ENCODE measurements around the gene ARHGAP10.
"Not testable (repeated sequence)": the region's sequence is repeated elsewhere in the genome, so short reads cannot be mapped to it uniquely, and the experiment has no call there.

ARHGAP10 gene

DNA sequence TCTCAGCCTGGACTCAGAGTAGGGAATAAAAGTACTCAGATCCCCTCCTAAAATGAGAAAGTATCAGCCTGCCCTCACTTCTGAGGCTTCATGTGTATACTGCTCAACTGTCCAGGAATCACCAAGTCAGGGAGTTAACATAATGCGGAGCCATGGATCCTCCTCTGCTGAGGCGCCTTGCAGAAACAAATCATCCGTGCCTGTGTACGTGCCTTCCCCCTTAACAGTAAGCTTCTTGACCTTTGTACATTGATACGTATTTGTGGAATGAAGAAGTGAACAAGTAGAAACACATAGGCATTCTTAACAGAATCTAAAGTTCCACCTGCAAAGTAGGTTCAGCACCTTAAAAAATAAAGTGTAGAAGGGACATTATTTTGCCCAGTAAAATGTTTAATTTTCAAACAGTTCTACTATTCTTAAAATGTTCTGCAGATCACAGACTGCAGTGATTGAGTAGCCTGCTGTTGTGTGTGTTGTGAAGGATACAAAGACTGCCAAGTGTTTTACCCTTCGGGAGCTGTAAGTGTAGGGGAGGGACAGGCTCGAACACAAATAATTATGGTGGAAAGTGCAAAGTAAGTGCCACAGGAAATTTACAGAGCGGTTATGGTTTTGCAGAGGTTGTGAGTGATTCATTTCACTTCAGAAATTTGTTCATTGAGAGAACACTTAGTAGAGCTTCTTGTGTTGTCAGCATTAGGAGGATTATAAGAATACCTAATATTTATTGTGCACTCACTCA, 61.9 kb downstream of the ARHGAP10 start:
- no peak for DNase-seq (ENCODE audit: low read depth in 2 of 2)

DNA sequence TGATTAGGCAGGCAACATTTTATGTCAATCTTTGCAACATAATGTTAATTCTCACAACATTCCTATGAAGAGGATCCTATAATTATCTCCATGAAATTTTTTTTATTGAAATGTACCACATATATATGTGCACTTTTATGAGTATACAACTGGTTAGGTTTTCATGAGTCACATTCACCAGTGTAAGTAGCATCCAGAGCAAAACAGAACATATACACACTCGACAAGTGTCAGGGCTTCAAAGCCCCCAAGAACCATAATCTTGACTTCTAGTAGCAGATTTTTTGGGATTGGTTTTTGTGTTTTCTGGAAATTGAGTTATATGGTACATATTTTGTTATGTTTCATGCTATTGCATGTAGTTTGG, 62.4 kb downstream of the ARHGAP10 start:
- DNase-seq (ENCODE audit: low read depth in 2 of 2), result no peak

- no peak for DNase-seq (ENCODE audit: low read depth in 2 of 2)
These were observed 63.0 kb downstream of the ARHGAP10 start for GRCh38 chr4:147794787-147795413.

DNA sequence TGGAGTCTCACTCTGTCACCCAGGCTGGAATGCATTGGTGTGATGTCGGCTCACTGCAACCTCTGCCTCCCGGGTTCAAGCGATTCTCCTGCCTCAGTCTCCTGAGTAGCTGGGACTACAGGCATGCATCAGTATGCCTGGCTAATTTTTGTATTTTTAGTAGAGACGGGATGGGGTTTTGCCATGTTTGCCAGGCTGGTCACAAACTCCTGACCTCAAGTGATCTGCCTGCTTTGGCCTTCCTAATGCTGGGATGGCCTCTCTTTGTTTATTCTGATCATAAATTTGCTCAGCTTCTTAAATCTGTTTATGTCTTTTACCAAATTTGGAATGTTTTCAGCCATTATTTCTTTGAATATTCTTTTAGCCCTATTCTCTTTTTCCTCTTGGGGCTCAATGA, 67.2 kb downstream of the ARHGAP10 start:
- not testable (repeated sequence) for DNase-seq (ENCODE audit: low read depth in 2 of 2)

- peak in 1 of 2 donors; percentile 8 for DNase-seq (ENCODE audit: low read depth in 2 of 2)
These were observed 68.2 kb downstream of the ARHGAP10 start for GRCh38 chr4:147799986-147800555.

DNA sequence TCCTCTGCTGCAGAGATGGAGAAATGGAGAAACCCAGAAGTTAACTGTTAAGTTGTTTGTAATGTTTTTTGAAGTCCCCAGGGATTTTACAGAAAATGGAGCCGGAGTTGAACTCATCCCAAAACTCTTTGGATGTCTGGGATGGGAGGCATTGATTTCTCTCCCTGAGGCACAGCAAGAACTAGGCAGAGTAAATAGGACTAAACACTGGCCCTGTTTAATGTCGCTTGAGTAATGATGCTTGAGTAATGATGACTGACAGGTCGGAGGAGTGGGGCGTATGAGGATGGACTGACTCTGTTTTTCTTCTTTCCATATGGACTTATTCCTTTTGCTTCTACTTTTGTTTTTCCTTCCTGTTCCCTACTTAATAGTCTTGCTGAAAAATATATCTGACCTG, 69.9 kb downstream of the ARHGAP10 start:
- DNase-seq (ENCODE audit: low read depth in 2 of 2), result no peak

GRCh38 chr4:147802346-147802745, 70.5 kb downstream of the ARHGAP10 start:
- no peak for DNase-seq (ENCODE audit: low read depth in 2 of 2)

DNA sequence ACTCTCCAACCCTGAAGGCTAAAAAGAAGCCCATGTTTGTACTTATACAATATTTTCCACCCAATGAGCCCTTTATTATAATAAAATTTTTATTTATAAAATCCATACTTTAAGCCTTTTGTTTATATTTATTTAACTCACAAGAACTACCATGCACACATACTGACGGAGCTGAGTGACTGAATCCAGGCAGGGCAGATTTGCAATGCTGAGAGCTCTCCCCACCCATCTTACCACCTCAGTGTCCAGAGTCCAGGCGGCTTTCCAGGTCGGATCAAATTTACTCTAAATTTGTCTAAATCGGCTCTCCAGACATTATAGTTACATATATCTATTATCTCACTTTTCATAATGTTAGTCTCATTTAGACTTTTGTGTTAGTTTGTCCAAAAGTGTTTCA, 74.1 kb downstream of the ARHGAP10 start:
- DNase-seq (ENCODE audit: low read depth in 2 of 2), result no peak

DNA sequence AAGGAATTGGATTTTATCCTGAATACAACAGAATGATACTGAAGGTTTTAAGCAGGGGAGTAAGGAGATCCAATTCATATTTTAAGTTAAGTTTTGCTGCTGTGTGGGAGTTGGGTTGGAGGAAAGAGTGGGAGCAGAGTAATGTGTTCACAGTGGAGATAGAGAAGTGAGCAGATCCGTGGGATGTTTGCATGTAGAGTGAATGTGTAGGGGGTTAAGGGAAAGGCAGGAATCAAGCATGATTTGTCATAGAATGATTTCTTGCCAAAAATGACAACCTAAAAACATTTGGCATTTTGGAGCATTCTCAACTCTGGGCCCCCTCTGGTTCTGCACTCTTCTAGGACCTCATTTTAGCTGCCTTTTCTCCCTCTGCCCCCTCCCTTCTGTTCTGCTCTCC, 76.6 kb downstream of the ARHGAP10 start:
- no peak for DNase-seq (ENCODE audit: low read depth in 2 of 2)

DNA sequence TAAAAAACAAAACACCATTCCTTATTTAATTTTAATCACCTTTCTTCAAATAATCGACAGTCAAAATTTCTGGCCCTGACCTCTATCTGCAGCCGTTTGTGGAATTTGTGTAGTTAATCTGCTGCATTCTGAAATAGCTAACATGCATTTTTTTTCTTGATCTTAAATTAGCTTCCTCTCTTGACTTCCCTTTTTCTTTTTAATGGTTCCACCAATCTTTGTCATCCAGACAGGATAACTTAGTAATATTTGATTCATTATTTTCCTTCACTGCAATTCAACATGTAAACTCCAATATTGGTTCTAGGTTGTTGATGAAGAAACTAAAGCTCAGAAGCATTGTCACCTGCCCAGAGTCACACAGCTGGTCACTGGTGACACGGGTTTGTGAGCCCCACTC, 77.3 kb downstream of the ARHGAP10 start:
- no peak for DNase-seq (ENCODE audit: low read depth in 2 of 2)

GRCh38 chr4:147811878-147812277, 80.0 kb downstream of the ARHGAP10 start:
- DNase-seq (ENCODE audit: low read depth in 2 of 2), result no peak

DNA sequence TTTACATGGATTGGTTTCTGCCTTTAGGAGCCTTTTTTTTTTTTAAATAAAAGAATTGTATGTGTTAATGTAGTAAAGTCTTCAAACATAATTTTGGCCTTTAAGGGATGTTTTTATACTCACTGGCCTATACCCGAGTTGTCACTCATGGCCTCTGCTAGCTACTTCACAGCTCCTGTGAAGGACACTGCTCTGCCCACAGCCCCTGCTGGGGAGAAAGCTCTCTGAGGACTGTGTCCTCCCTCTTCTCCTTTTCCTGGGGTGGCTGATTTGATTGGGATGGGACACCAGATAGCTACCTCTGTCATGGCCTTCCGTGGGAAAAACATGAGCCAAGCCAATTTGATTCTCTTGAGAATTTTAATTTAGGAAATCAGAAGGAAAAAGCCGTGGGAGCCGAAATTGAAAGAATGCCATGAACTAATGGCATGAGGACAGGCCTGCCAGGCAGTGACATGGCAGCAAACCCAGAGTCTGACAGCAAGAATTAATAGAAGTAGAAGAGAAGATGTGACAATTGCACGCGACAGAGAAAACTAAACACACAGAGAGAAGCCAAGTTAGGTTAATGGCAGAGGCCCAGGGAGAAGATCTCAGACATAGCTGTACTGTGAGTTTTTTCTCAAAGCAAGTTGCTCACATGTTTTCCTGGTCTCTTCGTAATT, 81.4 kb downstream of the ARHGAP10 start:
- DNase-seq (ENCODE audit: low read depth in 2 of 2), result no peak

GRCh38 chr4:147813973-147814372, 82.1 kb downstream of the ARHGAP10 start:
- no peak for DNase-seq (ENCODE audit: low read depth in 2 of 2)

- no peak for DNase-seq (ENCODE audit: low read depth in 2 of 2)
These were observed 82.5 kb downstream of the ARHGAP10 start for GRCh38 chr4:147814376-147814775.

DNA sequence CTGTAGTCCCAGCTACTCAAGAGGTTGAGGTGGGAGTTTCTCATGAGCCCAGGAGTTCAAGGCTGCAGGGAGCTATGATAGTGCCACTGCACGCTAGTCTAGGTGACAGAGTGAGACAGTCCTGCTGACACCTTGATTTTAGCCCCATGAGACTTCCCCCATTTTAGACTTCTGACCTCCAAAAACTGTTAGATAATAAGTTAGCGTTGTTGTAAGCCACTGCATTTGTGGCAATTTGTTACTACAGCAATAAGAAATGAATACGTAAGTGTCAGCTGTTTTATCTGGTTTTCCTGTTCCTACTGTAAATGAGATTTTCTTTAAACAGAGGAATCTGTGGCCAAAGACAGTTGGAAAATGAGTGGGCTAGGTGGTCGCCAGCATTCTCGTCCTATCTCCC, 83.9 kb downstream of the ARHGAP10 start:
- DNase-seq (ENCODE audit: low read depth in 2 of 2), result no peak

DNA sequence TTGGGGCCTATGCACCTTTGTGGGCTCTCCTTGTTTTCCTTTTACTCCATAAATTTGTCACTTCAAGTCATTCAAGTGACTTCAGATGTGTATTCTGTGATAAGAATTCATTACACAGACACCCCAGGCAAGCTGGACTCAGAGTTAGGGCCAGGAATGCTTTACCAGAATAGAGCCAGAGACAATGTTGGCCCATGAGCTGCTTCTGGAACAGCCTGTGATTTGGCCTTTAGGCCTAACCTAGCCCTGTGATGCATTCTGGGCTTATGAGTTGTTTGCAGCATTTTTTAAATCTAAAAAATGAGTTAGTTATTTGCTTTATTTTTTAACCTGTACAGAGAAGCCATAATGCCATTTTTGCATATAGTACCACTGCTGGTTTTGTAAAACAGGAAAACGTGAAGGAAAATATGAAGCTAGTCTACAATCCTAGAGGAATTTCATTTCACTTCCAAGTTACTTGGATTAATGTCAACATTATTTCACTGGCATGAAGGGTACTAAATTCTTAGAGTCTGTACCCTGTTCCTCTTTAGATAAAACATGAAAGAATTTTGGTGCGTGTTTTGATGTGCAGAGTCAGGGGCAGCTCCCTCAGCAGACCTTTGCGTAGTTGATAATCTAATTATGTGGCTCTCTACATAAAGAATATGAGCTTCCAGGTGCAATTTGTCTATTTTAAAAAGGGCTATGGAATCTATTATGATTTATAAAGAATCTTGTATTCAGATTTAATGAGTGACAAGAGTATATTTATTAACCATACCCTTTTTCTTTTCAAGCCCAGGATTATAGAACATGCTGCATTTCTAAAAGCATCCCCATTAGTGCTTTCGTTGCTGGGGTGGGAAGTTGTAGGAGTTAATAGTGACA, 84.7 kb downstream of the ARHGAP10 start:
- no peak for DNase-seq (ENCODE audit: low read depth in 2 of 2)

DNA sequence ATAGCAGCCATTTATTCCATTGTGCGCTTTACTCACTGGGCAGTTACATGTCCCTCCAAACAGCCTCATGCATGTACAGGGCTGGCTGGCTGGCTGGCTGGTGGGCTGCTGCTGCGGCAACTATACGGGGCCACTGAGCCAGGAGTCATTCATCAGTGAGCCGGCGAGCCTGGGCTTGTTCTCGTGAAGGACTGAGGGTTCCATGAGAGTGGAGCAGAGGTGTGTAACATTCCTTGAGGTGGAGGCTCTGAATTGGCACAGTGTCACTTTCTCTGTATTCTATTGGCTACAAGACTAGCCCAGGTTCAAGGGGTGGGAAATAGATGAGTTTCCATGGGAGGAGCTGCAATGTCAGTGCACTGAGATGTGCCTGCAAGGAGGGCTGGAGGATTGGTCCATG, 89.1 kb downstream of the ARHGAP10 start:
- no peak for DNase-seq (ENCODE audit: low read depth in 2 of 2)

DNA sequence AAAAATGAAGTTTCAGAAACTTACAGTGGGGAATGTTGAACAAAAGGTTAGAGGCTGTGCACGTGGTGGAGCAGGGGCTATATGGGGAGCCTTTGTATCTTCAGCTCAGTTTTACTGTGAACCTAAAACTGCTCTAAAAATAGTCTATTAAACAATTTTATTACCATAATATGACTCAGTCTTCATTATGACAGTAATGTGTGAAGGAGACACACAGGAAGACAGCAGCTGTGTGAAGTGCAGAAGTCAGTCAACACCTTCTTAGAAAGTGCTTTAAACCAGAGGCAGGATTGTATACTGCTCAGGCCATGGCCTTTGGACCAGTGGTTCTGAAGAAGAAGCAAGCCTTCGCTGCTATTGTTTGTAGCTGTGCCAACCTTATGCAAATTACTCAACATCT, 89.7 kb downstream of the ARHGAP10 start:
- no peak for DNase-seq (ENCODE audit: low read depth in 2 of 2)

- DNase-seq (ENCODE audit: low read depth in 2 of 2), result no peak
These were observed 90.2 kb downstream of the ARHGAP10 start for GRCh38 chr4:147822128-147822527.

- DNase-seq (ENCODE audit: low read depth in 2 of 2), result no peak
These were observed 91.2 kb downstream of the ARHGAP10 start for GRCh38 chr4:147823130-147823529.

DNA sequence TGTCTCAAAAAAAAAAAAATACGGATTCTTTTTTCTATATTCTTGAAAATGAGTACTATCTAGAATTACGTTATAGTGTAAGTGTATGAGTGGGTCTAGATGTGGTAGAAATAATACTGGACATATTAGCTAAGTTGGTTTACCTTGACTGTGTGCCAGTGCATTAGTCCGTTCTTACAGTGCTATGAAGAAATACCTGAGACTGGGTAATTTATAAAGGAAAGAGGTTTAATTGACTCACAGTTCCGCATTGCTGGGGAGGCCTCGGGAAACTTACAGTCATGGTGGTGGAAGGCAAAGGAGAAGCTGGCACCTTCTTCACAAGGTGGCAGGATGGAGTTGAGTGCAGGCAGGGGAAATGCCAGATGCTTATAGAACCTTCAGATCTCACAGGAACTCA, 92.4 kb downstream of the ARHGAP10 start:
- no peak for DNase-seq (ENCODE audit: low read depth in 2 of 2)

- no peak for DNase-seq (ENCODE audit: low read depth in 2 of 2)
These were observed 93.0 kb downstream of the ARHGAP10 start for GRCh38 chr4:147824884-147825283.
